ENCODE results near the gene FAP.

DNA sequence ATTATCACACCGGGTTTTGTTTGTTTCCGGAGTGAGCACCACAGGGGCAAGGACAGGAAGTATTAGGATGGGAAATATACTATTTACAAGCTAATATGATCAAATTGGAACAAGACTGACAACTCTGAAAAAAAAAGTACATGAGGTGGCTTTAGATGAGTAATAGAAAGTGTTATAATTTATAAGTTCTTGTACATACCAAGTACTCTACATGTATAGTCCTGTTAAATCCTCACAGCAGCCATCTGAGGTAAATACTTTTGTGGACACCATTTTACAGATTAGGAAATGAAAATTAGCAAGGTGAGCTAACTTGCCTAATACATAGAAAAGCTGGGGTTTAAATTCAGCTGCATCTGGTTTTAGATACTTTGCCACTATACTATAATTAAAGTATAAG, 11.2 kb downstream of the FAP start:
- TF ChIP-seq POLR2A (IDR thresholded peaks at IDR 0.05), result no peak
- TF ChIP-seq, protein P1, sequence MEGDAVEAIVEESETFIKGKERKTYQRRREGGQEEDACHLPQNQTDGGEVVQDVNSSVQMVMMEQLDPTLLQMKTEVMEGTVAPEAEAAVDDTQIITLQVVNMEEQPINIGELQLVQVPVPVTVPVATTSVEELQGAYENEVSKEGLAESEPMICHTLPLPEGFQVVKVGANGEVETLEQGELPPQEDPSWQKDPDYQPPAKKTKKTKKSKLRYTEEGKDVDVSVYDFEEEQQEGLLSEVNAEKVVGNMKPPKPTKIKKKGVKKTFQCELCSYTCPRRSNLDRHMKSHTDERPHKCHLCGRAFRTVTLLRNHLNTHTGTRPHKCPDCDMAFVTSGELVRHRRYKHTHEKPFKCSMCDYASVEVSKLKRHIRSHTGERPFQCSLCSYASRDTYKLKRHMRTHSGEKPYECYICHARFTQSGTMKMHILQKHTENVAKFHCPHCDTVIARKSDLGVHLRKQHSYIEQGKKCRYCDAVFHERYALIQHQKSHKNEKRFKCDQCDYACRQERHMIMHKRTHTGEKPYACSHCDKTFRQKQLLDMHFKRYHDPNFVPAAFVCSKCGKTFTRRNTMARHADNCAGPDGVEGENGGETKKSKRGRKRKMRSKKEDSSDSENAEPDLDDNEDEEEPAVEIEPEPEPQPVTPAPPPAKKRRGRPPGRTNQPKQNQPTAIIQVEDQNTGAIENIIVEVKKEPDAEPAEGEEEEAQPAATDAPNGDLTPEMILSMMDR (IDR thresholded peaks at IDR 0.05), result no peak

Data from gastroesophageal sphincter (tissue), 3 donors.